ENCODE results near the gene HBG2.

Gene HBG2

GRCh38 chr11:5245155-5245554 lies 9.4 kb downstream of the HBG2 start:
- Mint-ChIP-seq H3K9me3 (no peaks in the 10 kb centered on the region), H3K27me3 (peaks cover 9% of the 10 kb centered on the region), H3K27ac (no peak overlapping the region), H3K4me3 (no peak overlapping the region), H3K4me1 (no peaks in the 10 kb centered on the region)
- DNase-seq: no peak
- no peak for ATAC-seq

DNA sequence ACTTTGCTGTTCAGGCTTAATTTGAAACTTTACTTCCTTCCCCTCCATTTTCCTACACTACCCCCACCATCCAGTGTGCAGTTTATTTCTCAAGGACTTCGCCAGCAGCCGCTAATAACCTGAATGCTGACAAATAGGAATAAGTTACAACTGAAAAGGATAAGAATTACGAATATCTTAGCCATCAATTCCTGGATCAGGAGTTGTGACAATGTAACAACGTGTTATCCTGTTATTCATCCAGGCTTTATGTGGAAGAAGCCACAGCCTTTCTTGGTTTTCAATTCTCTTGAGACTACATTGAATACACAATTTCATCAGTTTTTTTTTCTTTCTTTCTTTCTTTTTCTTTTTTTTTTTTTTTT lies 10.8 kb downstream of the HBG2 start:
- ATAC-seq (no peak), DNase-seq (no peak)
- Mint-ChIP-seq H3K9me3 (no peaks in the 10 kb centered on the region), H3K4me3 (no peak overlapping the region), H3K27ac (no peak overlapping the region), H3K4me1 (no peaks in the 10 kb centered on the region), H3K27me3 (peaks cover 16% of the 10 kb centered on the region)

DNA sequence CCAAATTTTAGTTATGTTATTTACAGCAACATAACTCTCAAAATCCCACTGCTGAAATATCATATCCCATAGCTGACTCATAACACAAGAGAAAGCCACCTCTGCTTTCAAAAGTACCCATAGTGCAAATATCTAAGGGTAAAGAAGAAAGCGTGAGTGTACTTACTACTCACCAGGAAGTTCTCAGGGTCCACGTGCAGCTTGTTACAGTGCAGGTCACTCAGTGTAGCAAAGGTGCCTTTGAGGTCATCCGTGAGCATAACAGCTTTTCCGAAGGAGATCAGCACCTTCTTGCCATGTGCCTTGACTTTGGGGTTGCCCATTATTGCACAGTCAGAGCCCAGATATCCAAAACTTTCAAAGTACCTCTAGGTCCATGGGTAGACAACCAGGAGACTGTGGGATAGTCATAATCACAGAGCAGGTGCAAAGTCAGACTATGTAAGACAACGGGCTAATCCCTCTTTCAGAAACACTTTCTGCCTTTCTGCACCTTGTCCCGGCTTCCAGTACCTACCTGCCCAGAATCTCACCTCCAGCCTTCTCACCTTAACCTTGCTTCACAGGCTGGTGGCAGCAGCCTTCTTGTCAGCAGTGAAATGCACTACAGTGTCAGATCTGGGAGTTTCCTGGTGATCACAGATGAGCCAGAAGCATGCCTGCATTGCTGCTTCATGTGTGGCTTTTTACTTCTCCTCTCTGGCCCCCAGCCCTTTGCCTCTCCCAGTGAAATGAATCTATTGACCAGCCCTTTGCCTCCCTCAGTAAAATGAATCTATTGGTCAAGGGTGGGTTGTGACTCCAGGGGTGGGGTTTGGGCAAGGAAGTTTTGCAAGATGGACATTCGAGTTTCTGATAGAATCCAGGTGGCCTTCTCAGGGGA lies 11.4 kb downstream of the HBG2 start:
- Mint-ChIP-seq H3K9me3 (no peaks in the 10 kb centered on the region), H3K4me1 (no peaks in the 10 kb centered on the region), H3K27ac (no peak overlapping the region), H3K4me3 (no peak overlapping the region), H3K27me3 (peaks cover 22% of the 10 kb centered on the region)
- DNase-seq: no peak
- no peak for ATAC-seq

- Mint-ChIP-seq H3K27ac (no peak overlapping the region), H3K4me1 (no peaks in the 10 kb centered on the region), H3K4me3 (no peak overlapping the region), H3K9me3 (no peaks in the 10 kb centered on the region), H3K27me3 (peaks cover 22% of the 10 kb centered on the region)
- no peak for DNase-seq
- no peak for ATAC-seq
Observed at GRCh38 chr11:5242208-5242607, 12.4 kb downstream of the HBG2 start.

- no peak for DNase-seq
- peaks cover 22% of the 10 kb centered on the region for H3K27me3 Mint-ChIP-seq
- ATAC-seq: no peak
- no peaks in the 10 kb centered on the region for H3K9me3 Mint-ChIP-seq
- no peak overlapping the region for H3K4me3 Mint-ChIP-seq
- no peaks in the 10 kb centered on the region for H3K4me1 Mint-ChIP-seq
- H3K27ac Mint-ChIP-seq: no peak overlapping the region
Observed at GRCh38 chr11:5241458-5241857, 13.1 kb downstream of the HBG2 start.

DNA sequence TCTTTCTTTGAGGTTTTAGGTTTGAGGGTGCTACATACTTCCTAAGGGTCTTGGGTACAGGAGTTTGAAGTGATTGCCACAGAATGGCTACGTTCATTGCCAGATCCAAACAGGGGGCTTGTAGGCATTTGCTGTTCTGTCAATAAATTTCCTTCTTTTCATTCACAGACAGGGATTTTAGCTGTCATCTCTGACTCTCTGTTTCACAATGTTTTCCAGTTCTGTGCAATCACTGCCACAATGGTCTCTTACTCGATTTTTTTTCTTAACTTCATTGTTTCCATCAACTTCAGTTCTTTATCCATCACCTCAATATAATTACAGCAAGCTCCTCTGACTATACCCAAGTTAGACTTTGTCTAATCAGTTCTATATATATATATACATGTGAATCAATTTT lies 14.1 kb downstream of the HBG2 start:
- H3K4me1 Mint-ChIP-seq: no peaks in the 10 kb centered on the region
- no peaks in the 10 kb centered on the region for H3K9me3 Mint-ChIP-seq
- H3K4me3 Mint-ChIP-seq: no peak overlapping the region
- DNase-seq: no peak
- H3K27me3 Mint-ChIP-seq: peaks cover 26% of the 10 kb centered on the region
- ATAC-seq: no peak
- H3K27ac Mint-ChIP-seq: no peak overlapping the region

GRCh38 chr11:5240056-5240455 lies 14.5 kb downstream of the HBG2 start:
- Mint-ChIP-seq H3K4me3 (no peak overlapping the region), H3K9me3 (no peaks in the 10 kb centered on the region), H3K27ac (no peak overlapping the region), H3K27me3 (peaks cover 27% of the 10 kb centered on the region), H3K4me1 (no peaks in the 10 kb centered on the region)
- DNase-seq (no peak), ATAC-seq (no peak)

GRCh38 chr11:5239046-5239445 lies 15.5 kb downstream of the HBG2 start:
- no peaks in the 10 kb centered on the region for H3K4me1 Mint-ChIP-seq
- ATAC-seq: no peak
- peaks cover 29% of the 10 kb centered on the region for H3K27me3 Mint-ChIP-seq
- no peak overlapping the region for H3K4me3 Mint-ChIP-seq
- no peak for DNase-seq
- H3K27ac Mint-ChIP-seq: no peak overlapping the region
- no peaks in the 10 kb centered on the region for H3K9me3 Mint-ChIP-seq

- H3K4me1 Mint-ChIP-seq: no peaks in the 10 kb centered on the region
- DNase-seq (no peak), ATAC-seq (no peak)
- no peaks in the 10 kb centered on the region for H3K9me3 Mint-ChIP-seq
- no peak overlapping the region for H3K27ac Mint-ChIP-seq
- peaks cover 29% of the 10 kb centered on the region for H3K27me3 Mint-ChIP-seq
- no peak overlapping the region for H3K4me3 Mint-ChIP-seq
Observed at GRCh38 chr11:5238486-5238885, 16.1 kb downstream of the HBG2 start.

GRCh38 chr11:5237420-5237819 lies 17.2 kb downstream of the HBG2 start:
- ATAC-seq (no peak), DNase-seq (no peak)
- H3K4me3 Mint-ChIP-seq: no peak overlapping the region
- H3K27ac Mint-ChIP-seq: no peak overlapping the region
- H3K9me3 Mint-ChIP-seq: no peaks in the 10 kb centered on the region
- peaks cover 29% of the 10 kb centered on the region for H3K27me3 Mint-ChIP-seq
- H3K4me1 Mint-ChIP-seq: no peaks in the 10 kb centered on the region

GRCh38 chr11:5235364-5236095 lies 19.1 kb downstream of the HBG2 start:
- DNase-seq: no peak
- Mint-ChIP-seq H3K4me3 (no peak overlapping the region), H3K4me1 (no peaks in the 10 kb centered on the region), H3K27ac (peak overlapping the region in 1 of 2 donors; percentile 55), H3K9me3 (no peaks in the 10 kb centered on the region), H3K27me3 (peaks cover 29% of the 10 kb centered on the region)
- no peak for ATAC-seq

DNA sequence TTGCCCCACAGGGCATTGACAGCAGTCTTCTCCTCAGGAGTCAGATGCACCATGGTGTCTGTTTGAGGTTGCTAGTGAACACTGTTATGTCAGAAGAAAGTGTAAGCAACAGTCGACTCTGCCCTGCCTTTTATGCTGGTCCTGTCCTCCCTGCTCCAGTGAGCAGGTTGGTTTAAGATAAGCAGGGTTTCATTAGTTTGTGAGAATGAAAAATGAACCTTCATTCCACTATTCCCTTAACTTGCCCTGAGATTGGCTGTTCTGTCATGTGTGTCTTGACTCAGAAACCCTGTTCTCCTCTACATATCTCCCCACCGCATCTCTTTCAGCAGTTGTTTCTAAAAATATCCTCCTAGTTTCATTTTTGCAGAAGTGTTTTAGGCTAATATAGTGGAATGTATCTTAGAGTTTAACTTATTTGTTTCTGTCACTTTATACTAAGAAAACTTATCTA lies 20.2 kb downstream of the HBG2 start, which contains the start of gene HBD:
Gene HBD (minus strand): TSS at position 103 of the 454 bp plus-strand sequence. CDS start 50 bp downstream, at position 53.
- H3K4me3 Mint-ChIP-seq: no peak within 1 kb of the TSS
- DNase-seq (no peak), ATAC-seq (no peak)
- H3K9me3 Mint-ChIP-seq: no peaks in the 10 kb centered on the region
- H3K27me3 Mint-ChIP-seq: peaks cover 23% of the 10 kb centered on the region
- H3K27ac Mint-ChIP-seq: peak within 1 kb of the TSS in 1 of 2 donors; percentile 55
- no peaks in the 10 kb centered on the region for H3K4me1 Mint-ChIP-seq

- no peaks in the 10 kb centered on the region for H3K4me1 Mint-ChIP-seq
- H3K4me3 Mint-ChIP-seq: no peak overlapping the region
- DNase-seq: no peak
- H3K9me3 Mint-ChIP-seq: no peaks in the 10 kb centered on the region
- no peak for ATAC-seq
- H3K27me3 Mint-ChIP-seq: peaks cover 16% of the 10 kb centered on the region
- no peak overlapping the region for H3K27ac Mint-ChIP-seq
Observed at GRCh38 chr11:5233307-5233706, 21.3 kb downstream of the HBG2 start.

GRCh38 chr11:5232821-5233220 lies 21.8 kb downstream of the HBG2 start:
- no peak overlapping the region for H3K27ac Mint-ChIP-seq
- no peak overlapping the region for H3K4me3 Mint-ChIP-seq

DNA sequence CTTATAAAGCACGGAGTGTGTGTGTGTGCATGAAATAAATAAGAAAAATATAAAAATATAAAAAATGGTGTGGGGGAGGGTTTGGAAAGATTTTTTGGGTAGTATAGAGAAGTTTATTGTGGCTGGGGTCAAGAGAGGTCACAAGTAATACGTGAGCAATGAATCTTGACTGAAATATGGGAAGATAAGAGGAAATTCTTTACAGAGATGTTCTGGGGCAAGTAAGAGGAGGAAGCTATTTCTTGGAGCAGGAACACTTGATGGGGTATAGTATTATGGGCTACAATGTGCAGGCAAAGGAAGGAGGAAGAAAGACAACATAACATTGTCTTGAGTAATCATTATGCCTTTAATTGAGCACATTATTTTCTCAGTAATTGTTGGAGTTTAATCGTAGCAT lies 22.4 kb downstream of the HBG2 start:
- Mint-ChIP-seq H3K9me3 (no peaks in the 10 kb centered on the region), H3K4me3 (no peak overlapping the region), H3K4me1 (no peaks in the 10 kb centered on the region), H3K27ac (no peak overlapping the region), H3K27me3 (peaks cover 15% of the 10 kb centered on the region)
- no peak for DNase-seq
- no peak for ATAC-seq

More at GRCh38 chr11:5232821-5233220, 21.8 kb downstream of the HBG2 start:
- no peak for DNase-seq
- Mint-ChIP-seq H3K4me1 (no peaks in the 10 kb centered on the region), H3K27me3 (peaks cover 14% of the 10 kb centered on the region), H3K9me3 (no peaks in the 10 kb centered on the region)
- ATAC-seq: no peak

DNA sequence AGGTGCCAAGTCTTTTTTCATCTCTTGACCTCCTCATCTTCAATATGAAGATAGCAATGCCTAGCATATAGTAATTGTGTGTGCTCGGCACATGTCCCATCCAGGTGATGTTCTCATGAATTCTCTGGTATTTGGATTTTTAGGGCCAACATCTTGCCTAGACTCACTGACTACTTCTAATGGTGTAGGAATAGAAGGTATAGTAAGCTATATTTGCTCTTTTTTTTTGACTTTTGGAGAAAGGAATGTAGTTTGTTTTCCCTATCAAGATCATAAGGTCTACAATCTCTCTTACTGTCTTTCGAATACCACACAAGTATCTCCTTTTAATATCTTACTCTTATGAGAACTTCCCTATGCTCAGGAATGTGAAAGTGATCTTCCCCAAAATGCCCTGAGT lies 23.5 kb downstream of the HBG2 start:
- no peak for ATAC-seq
- no peak overlapping the region for H3K27ac Mint-ChIP-seq
- no peak overlapping the region for H3K4me3 Mint-ChIP-seq
- H3K4me1 Mint-ChIP-seq: no peaks in the 10 kb centered on the region
- no peak for DNase-seq
- H3K9me3 Mint-ChIP-seq: no peaks in the 10 kb centered on the region
- peaks cover 20% of the 10 kb centered on the region for H3K27me3 Mint-ChIP-seq

Data from stimulated activated naive CD8-positive, alpha-beta T cell treated with anti-CD3 and anti-CD28 coated beads, Interleukin-15, amount 100 ng/mL, for 72 hours (primary cell).